Measurements from ENCODE around the gene WBP11. TPM values are rescaled to one million over a fixed set of nuclear protein-coding genes. Genes with fewer than 3 reads are reported as not detected.

Gene WBP11
- total RNA-seq, 1 donor from 2014 or later = 54.6 TPM

DNA sequence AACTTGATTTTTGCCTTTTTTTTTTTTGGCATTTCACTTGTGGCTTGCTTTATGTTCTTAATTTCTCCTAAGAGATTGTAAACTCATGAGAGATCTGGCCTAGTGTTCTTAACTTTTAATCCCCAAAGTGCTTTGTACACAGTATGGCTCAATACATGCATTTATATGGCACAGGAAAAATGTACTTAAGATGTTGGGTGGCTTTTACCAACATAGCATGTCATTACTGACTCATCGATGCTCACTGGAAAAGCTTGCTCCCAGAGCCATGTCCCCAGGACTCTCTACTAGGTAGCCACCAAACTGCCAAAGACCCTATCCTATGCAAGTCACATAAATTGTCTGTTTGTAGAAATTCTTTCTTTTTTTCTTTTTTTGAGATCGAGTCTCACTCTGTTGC is 23.8 kb upstream of the WBP11 start:
- no peaks in the 10 kb centered on the region for H3K4me1 Mint-ChIP-seq (ENCODE audit: low read depth, unreplicated experiment)
- no peak overlapping the region for H3K4me3 Mint-ChIP-seq (ENCODE audit: unreplicated experiment)
- no peaks in the 10 kb centered on the region for H3K9me3 Mint-ChIP-seq (ENCODE audit: unreplicated experiment)
- H3K36me3 Mint-ChIP-seq (ENCODE audit: unreplicated experiment) = no peaks in the 10 kb centered on the region
- no peak for DNase-seq
- no peak overlapping the region for H3K27ac Mint-ChIP-seq (ENCODE audit: unreplicated experiment)
- no peaks in the 10 kb centered on the region for H3K27me3 Mint-ChIP-seq (ENCODE audit: unreplicated experiment)
- TF ChIP-seq, protein P1, sequence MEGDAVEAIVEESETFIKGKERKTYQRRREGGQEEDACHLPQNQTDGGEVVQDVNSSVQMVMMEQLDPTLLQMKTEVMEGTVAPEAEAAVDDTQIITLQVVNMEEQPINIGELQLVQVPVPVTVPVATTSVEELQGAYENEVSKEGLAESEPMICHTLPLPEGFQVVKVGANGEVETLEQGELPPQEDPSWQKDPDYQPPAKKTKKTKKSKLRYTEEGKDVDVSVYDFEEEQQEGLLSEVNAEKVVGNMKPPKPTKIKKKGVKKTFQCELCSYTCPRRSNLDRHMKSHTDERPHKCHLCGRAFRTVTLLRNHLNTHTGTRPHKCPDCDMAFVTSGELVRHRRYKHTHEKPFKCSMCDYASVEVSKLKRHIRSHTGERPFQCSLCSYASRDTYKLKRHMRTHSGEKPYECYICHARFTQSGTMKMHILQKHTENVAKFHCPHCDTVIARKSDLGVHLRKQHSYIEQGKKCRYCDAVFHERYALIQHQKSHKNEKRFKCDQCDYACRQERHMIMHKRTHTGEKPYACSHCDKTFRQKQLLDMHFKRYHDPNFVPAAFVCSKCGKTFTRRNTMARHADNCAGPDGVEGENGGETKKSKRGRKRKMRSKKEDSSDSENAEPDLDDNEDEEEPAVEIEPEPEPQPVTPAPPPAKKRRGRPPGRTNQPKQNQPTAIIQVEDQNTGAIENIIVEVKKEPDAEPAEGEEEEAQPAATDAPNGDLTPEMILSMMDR (IDR thresholded peaks at IDR 0.05; ENCODE audit: partially characterized antibody, unreplicated experiment) = no peak

DNA sequence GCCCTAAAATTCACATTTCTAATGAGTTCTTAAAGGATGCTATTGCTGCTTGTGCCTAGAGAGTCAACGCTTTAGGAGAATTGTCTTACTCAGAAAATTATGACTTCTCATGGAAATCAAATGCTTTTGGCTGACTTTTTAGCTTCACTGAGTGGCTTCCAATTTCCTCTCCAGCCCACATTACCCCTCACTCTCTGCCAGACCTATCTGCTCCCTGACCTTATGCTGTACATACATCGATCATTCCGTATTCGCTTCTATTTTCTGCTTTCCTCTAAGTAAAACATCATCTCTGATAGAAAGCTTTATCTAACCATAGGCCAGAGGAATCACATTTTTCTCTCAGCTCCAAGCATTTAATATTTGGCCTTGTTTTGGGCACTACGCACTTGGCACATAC is 23.2 kb upstream of the WBP11 start:
- Mint-ChIP-seq H3K4me3 (ENCODE audit: unreplicated experiment) (no peak overlapping the region), H3K27me3 (ENCODE audit: unreplicated experiment) (no peaks in the 10 kb centered on the region), H3K9me3 (ENCODE audit: unreplicated experiment) (no peaks in the 10 kb centered on the region), H3K27ac (ENCODE audit: unreplicated experiment) (no peak overlapping the region), H3K36me3 (ENCODE audit: unreplicated experiment) (no peaks in the 10 kb centered on the region), H3K4me1 (ENCODE audit: low read depth, unreplicated experiment) (no peaks in the 10 kb centered on the region)
- DNase-seq = no peak
- TF ChIP-seq, protein P1 (IDR thresholded peaks at IDR 0.05; ENCODE audit: partially characterized antibody, unreplicated experiment) = no peak

DNA sequence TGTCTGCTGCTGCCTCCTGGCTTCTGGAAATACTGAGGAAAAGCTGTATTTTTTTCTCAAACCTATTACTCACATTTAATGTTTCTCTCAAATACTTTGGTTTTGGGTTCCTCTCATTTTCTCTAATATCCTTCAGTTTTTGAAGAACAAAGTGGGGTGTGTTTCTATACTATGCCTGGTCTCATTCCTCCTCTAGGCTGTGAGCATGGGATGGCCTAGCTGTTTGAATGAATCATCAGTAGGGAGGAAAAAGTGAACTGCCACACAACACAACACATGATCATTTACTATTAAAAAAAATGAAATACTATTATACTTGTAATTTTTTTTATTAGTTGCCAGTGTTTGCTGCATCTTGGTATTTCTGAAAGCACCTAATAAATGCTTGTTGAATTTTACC is 22.0 kb upstream of the WBP11 start:
- no peaks in the 10 kb centered on the region for H3K4me1 Mint-ChIP-seq (ENCODE audit: low read depth, unreplicated experiment)
- no peaks in the 10 kb centered on the region for H3K36me3 Mint-ChIP-seq (ENCODE audit: unreplicated experiment)
- no peak for DNase-seq
- no peak overlapping the region for H3K27ac Mint-ChIP-seq (ENCODE audit: unreplicated experiment)
- TF ChIP-seq, protein P1 (IDR thresholded peaks at IDR 0.05; ENCODE audit: partially characterized antibody, unreplicated experiment) = no peak
- H3K27me3 Mint-ChIP-seq (ENCODE audit: unreplicated experiment) = no peaks in the 10 kb centered on the region
- no peak overlapping the region for H3K4me3 Mint-ChIP-seq (ENCODE audit: unreplicated experiment)
- H3K9me3 Mint-ChIP-seq (ENCODE audit: unreplicated experiment) = no peaks in the 10 kb centered on the region

DNA sequence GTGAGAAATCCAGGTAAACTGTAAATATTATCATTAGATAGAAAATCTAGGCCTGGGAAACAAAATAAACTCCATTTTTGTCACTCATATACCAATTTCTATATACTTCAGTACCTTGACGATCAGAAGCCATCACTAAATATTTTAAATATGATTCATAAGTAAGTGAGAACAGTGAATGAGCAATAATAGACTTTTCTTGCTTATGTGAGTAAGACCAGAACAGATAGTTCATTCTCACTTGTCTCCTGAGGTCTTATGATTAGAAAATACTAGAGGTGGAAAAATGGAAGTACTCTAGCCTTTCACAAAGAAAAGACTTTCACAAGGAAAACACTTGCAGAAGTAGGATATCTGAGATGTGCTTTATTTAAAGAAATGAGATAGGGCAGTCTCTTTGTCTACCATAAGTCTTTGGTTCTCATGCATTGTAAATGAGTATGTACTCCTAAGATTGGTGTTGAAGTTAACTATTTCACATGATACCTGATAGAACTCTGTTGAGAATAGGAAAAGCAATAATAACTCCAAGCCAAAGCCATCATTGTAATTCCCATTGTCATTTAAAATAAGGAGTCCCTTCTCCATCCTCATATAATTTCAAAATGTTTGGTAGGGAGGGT is 20.8 kb upstream of the WBP11 start:
- DNase-seq = no peak
- H3K36me3 Mint-ChIP-seq (ENCODE audit: unreplicated experiment) = no peaks in the 10 kb centered on the region
- H3K4me1 Mint-ChIP-seq (ENCODE audit: low read depth, unreplicated experiment) = no peaks in the 10 kb centered on the region
- no peaks in the 10 kb centered on the region for H3K27me3 Mint-ChIP-seq (ENCODE audit: unreplicated experiment)
- no peak overlapping the region for H3K4me3 Mint-ChIP-seq (ENCODE audit: unreplicated experiment)
- TF ChIP-seq, protein P1 (IDR thresholded peaks at IDR 0.05; ENCODE audit: partially characterized antibody, unreplicated experiment) = no peak
- no peak overlapping the region for H3K27ac Mint-ChIP-seq (ENCODE audit: unreplicated experiment)
- no peaks in the 10 kb centered on the region for H3K9me3 Mint-ChIP-seq (ENCODE audit: unreplicated experiment)

DNA sequence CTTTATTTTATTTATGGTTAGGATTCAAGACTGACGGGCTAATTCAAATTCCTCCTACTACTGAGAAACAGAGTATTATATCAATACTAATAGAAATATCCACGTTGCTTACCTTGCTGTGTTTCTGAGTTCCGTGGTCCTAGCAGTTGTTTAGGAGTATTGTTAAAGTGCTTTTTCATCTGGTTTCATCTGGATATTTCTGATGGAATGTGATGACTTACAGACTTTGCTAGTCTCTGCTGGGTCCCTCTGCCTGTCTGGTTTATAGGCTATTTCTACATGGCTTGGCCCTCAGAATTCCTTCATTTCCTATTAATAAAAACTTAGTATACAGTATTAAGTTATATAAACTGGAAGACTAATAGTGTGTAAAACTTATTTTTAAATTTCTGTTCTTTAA is 10.7 kb upstream of the WBP11 start, which contains the start of gene SMCO3:
SMCO3 (minus strand) TSS at position 169 of the 400 bp plus-strand sequence. CDS start 7,502 bp downstream, outside the sequence.
- H3K36me3 Mint-ChIP-seq (ENCODE audit: unreplicated experiment) = no peaks in the 10 kb centered on the region
- no peaks in the 10 kb centered on the region for H3K27me3 Mint-ChIP-seq (ENCODE audit: unreplicated experiment)
- H3K4me3 Mint-ChIP-seq (ENCODE audit: unreplicated experiment) = no peak within 1 kb of the TSS
- TF ChIP-seq, protein P1 (IDR thresholded peaks at IDR 0.05; ENCODE audit: partially characterized antibody, unreplicated experiment) = no peak
- H3K27ac Mint-ChIP-seq (ENCODE audit: unreplicated experiment) = no peak within 1 kb of the TSS
- no peaks in the 10 kb centered on the region for H3K9me3 Mint-ChIP-seq (ENCODE audit: unreplicated experiment)
- DNase-seq = no peak
- no peaks in the 10 kb centered on the region for H3K4me1 Mint-ChIP-seq (ENCODE audit: low read depth, unreplicated experiment)
